H1 (cell line): Measurements from ENCODE around the gene CCDC116. TPM values are rescaled to one million over a fixed set of nuclear protein-coding genes. Genes with fewer than 3 reads are reported as not detected.
A peak's percentile ranks its signal among the peaks of the same experiment; 100 is the strongest.

Experiments used
- CTCF ChIA-PET: fragments of 300-600 bp; sonication (Branson Sonifier 250); formaldehyde crosslinking; loops from one replicate; lab custom pipeline; 2021; ENCODE audit not compliant: partially characterized antibody; lab: Charles Lee
- POLR2A ChIA-PET: fragments of 300-600 bp; sonication (Branson Sonifier 250); formaldehyde crosslinking; loops from one replicate; lab custom pipeline; 2021; ENCODE audit warnings: inconsistent platforms; ENCODE audit not compliant: partially characterized antibody; lab: Charles Lee
- DNase-seq, 2 experiments: peaks; one replicate each; pipeline versions ENCODE4 v3.0.0 to v3.0.0-alpha.2; 2010 to 2022; ENCODE audit warnings: low spot score in 2 of 2, low read depth in 1 of 2, mixed read lengths in 1 of 2
- FAIRE-seq: peaks from 2 replicates; lab custom pipeline; 2011; peaks lifted over from hg19 to GRCh38; lab: Jason Lieb, UNC
- H2AFZ ChIP-seq: 2 replicates; pipeline ENCODE4 v1.8.1; 2012; ENCODE audit warnings: low read length, inconsistent platforms
- H2AK5ac ChIP-seq: 2 replicates; pipeline ENCODE4 v1.6.1; 2013; ENCODE audit warnings: low read depth, low read length
- H2BK120ac ChIP-seq: replicated peaks from 2 replicates; pipeline ENCODE3; 2013; ENCODE audit warnings: low read depth, low read length, inconsistent platforms
- H2BK12ac ChIP-seq: 2 replicates; pipeline ENCODE4 v1.6.1; 2013; ENCODE audit warnings: low read depth, low read length
- H2BK15ac ChIP-seq: 2 replicates; pipeline ENCODE4 v1.6.1; 2013; ENCODE audit warnings: low read length
- H2BK20ac ChIP-seq: 2 replicates; pipeline ENCODE4 v1.6.1; 2013; ENCODE audit warnings: low read length
- H2BK5ac ChIP-seq: 2 replicates; pipeline ENCODE4 v1.6.1; 2013; ENCODE audit warnings: low read depth, low read length
- H3K14ac ChIP-seq: 2 replicates; pipeline ENCODE4 v1.6.1; 2013; ENCODE audit warnings: inconsistent platforms; ENCODE audit not compliant: insufficient read length
- H3K18ac ChIP-seq: 2 replicates; pipeline ENCODE4 v1.6.1; 2013; ENCODE audit warnings: low read length; ENCODE audit errors: extremely low read depth
- H3K23ac ChIP-seq: 2 replicates; pipeline ENCODE4 v1.6.1; 2013; ENCODE audit warnings: inconsistent platforms; ENCODE audit not compliant: insufficient read length
- H3K23me2 ChIP-seq: 2 replicates; pipeline ENCODE4 v1.6.1; 2013; ENCODE audit warnings: low read depth, low read length
- H3K27ac ChIP-seq: 2 replicates; pipeline ENCODE4 v1.6.1; 2011; ENCODE audit warnings: low read depth, low read length, inconsistent platforms
- H3K27me3 ChIP-seq, 4 experiments: replicated peaks in 1 of 4; 1 replicate in 1 of 4; 2 replicates in 3 of 4; pipeline versions ENCODE4 v1.6.1 to v1.8.1; 2011 to 2013; ENCODE audit warnings: low read length in 3 of 4, mild to moderate bottlenecking in 3 of 4, inconsistent platforms in 2 of 4, mixed read lengths in 2 of 4, moderate library complexity in 1 of 4; ENCODE audit not compliant: control insufficient read depth in 3 of 4, insufficient read depth in 3 of 4; ENCODE audit errors: extremely low read depth in 1 of 4
- H3K36me3 ChIP-seq, 4 experiments: 2 replicates each; pipeline versions ENCODE4 v1.6.1 to v1.8.1; 2011 to 2013; ENCODE audit warnings: mild to moderate bottlenecking in 4 of 4, low read length in 3 of 4, moderate library complexity in 2 of 4, control low read depth in 1 of 4, inconsistent platforms in 1 of 4; ENCODE audit not compliant: insufficient read depth in 4 of 4, control insufficient read depth in 2 of 4
- H3K4ac ChIP-seq: replicated peaks from 2 replicates; pipeline ENCODE3; 2013; ENCODE audit warnings: low read length, low read depth, mixed read lengths, inconsistent platforms; ENCODE audit not compliant: insufficient read length
- H3K4me1 ChIP-seq, 4 experiments: replicated peaks in 1 of 4; 1 replicate in 1 of 4; 2 replicates in 3 of 4; pipeline versions ENCODE4 v1.6.1 to v1.8.1; 2011 to 2013; ENCODE audit warnings: low read length in 3 of 4, inconsistent platforms in 2 of 4, mixed read lengths in 1 of 4; ENCODE audit not compliant: insufficient read depth in 4 of 4, control insufficient read depth in 3 of 4
- H3K4me2 ChIP-seq, 2 experiments: 2 replicates each; pipeline versions ENCODE4 v1.6.1 to v1.8.1; 2011 to 2013; ENCODE audit warnings: low read depth in 2 of 2, low read length in 2 of 2, control low read depth in 1 of 2, inconsistent platforms in 1 of 2, mild to moderate bottlenecking in 1 of 2; ENCODE audit not compliant: insufficient read depth in 1 of 2
- H3K4me3 ChIP-seq, 4 experiments: fragments of 200-600, 300-600 bp in 1 of 4; sonication (generic), shearing (Covaris generic), sonication (Bioruptor Twin) in 1 of 4; 2 replicates each; pipeline versions ENCODE4 v1.5.1 to v1.8.1; 2011 to 2016; ENCODE audit warnings: low read length in 4 of 4, low read depth in 3 of 4, control low read depth in 2 of 4, inconsistent platforms in 2 of 4, mild to moderate bottlenecking in 2 of 4, mixed read lengths in 1 of 4, moderate library complexity in 1 of 4; ENCODE audit not compliant: insufficient read depth in 2 of 4; ENCODE audit errors: extremely low read depth in 1 of 4
- H3K56ac ChIP-seq: replicated peaks from 2 replicates; pipeline ENCODE3; 2013; ENCODE audit warnings: low read depth, mild to moderate bottlenecking, mixed read lengths, low read length, inconsistent platforms; ENCODE audit not compliant: insufficient read length
- H3K79me1 ChIP-seq: 2 replicates; pipeline ENCODE4 v1.6.1; 2013; ENCODE audit warnings: low read depth, low read length, control low read depth
- H3K79me2 ChIP-seq, 2 experiments: 2 replicates each; pipeline versions ENCODE4 v1.6.1 to v1.8.1; 2012 to 2013; ENCODE audit warnings: low read length in 2 of 2, mild to moderate bottlenecking in 2 of 2, inconsistent platforms in 1 of 2; ENCODE audit not compliant: insufficient read depth in 2 of 2, control insufficient read depth in 1 of 2
- H3K9ac ChIP-seq, 4 experiments: replicated peaks in 1 of 4; 1 replicate in 1 of 4; 2 replicates in 3 of 4; pipeline versions ENCODE4 v1.6.1 to v1.8.1; 2011 to 2013; ENCODE audit warnings: low read depth in 3 of 4, low read length in 3 of 4, control low read depth in 2 of 4, mild to moderate bottlenecking in 2 of 4, moderate library complexity in 2 of 4, inconsistent platforms in 1 of 4; ENCODE audit errors: extremely low read depth in 1 of 4
- H3K9me3 ChIP-seq, 2 experiments: 2 replicates each; pipeline versions ENCODE4 v1.6.1 to v1.8.1; 2012 to 2013; ENCODE audit warnings: mild to moderate bottlenecking in 2 of 2, moderate library complexity in 2 of 2, control low read depth in 1 of 2, inconsistent platforms in 1 of 2, low read depth in 1 of 2, low read length in 1 of 2, mixed read lengths in 1 of 2; ENCODE audit not compliant: insufficient read depth in 2 of 2
- H4K20me1 ChIP-seq, 2 experiments: replicated peaks in 1 of 2; 2 replicates each; pipeline versions ENCODE3 to v1.8.1; 2011 to 2013; ENCODE audit warnings: inconsistent platforms in 2 of 2, low read length in 2 of 2, mild to moderate bottlenecking in 1 of 2; ENCODE audit not compliant: insufficient read depth in 2 of 2, control insufficient read depth in 1 of 2
- H4K5ac ChIP-seq: 2 replicates; pipeline ENCODE4 v1.6.1; 2013; ENCODE audit warnings: low read length, low read depth, mixed read lengths, inconsistent platforms; ENCODE audit not compliant: insufficient read length
- H4K8ac ChIP-seq: 2 replicates; pipeline ENCODE4 v1.8.0; 2013; ENCODE audit warnings: mild to moderate bottlenecking, moderate library complexity, low read length, inconsistent platforms; ENCODE audit not compliant: insufficient read depth; ENCODE audit errors: extremely low read depth
- H4K91ac ChIP-seq: replicated peaks from 2 replicates; pipeline ENCODE3; 2013; ENCODE audit warnings: low read length, mixed read lengths, inconsistent platforms; ENCODE audit not compliant: insufficient read length
- CEBPB ChIP-seq: IDR thresholded peaks from 2 replicates; pipeline ENCODE4 v1.6.1; 2012; ENCODE audit warnings: low read depth, low read length
- EP300 ChIP-seq, 2 experiments: IDR thresholded peaks; 1 replicate in 1 of 2; 2 replicates in 1 of 2; pipeline ENCODE4 v1.6.1; 2011 to 2012; ENCODE audit warnings: low read depth in 2 of 2, low read length in 2 of 2, mild to moderate bottlenecking in 2 of 2, borderline replicate concordance in 1 of 2, inconsistent platforms in 1 of 2, moderate library complexity in 1 of 2
- MAFK ChIP-seq: IDR thresholded peaks from 2 replicates; pipeline ENCODE4 v1.6.1; 2012; ENCODE audit warnings: low read depth, mild to moderate bottlenecking, improper control_type of control experiment, low read length
- SAP30 ChIP-seq: fragments of 300-600 bp; sonication (generic); IDR thresholded peaks from 2 replicates; pipeline ENCODE4 v1.7.1; 2012; ENCODE audit warnings: low read length, moderate library complexity, mild to moderate bottlenecking, inconsistent platforms; ENCODE audit not compliant: insufficient read depth, insufficient replicate concordance
- TCF12 ChIP-seq: IDR thresholded peaks from 2 replicates; pipeline ENCODE4 v1.6.1; 2011; ENCODE audit warnings: low read depth, mild to moderate bottlenecking, low read length
- ZNF274 ChIP-seq: IDR thresholded peaks from 2 replicates; pipeline ENCODE4 v1.7.0; 2012; ENCODE audit warnings: low read length, borderline replicate concordance; ENCODE audit errors: extremely low read depth
- WGBS, 2 experiments: shearing (Covaris generic) in 1 of 2; methylation state at CpG; one replicate each; pipeline versions ENCODE4 v1.1.6 to v1.1.7; 2013 to 2015; ENCODE audit warnings: low lambda C conversion rate in 2 of 2, mixed read lengths in 2 of 2, inconsistent platforms in 1 of 2, low coverage in 1 of 2, missing lambda C conversion rate in 1 of 2; ENCODE audit not compliant: insufficient replicate concordance in 2 of 2, insufficient coverage in 1 of 2, insufficient read length in 1 of 2; ENCODE audit errors: extremely low coverage in 1 of 2, missing lambda C conversion rate in 1 of 2; 5-methylcytosine and 5-hydroxymethylcytosine counted together
- polyA plus RNA-seq, 7 experiments: library from polyadenylated mRNA; depleted of rRNA in 3 of 7; stranded (reverse) in 5 of 7; unstranded in 2 of 7; fragments of >200 nt in 5 of 7; fragments of 200-250 nt in 2 of 7; gene quantifications; 1 replicate in 5 of 7; 2 replicates in 1 of 7; 4 replicates in 1 of 7; pipeline versions ENCODE4 v1.2.1 to v1.2.3, GENCODE V29; 2011 to 2013; ENCODE audit warnings: missing spikeins in 2 of 7, mixed read lengths in 2 of 7
- total RNA-seq: library from RNA; stranded (reverse); fragmentation: NEBNext Ultra II Directional; extraction: Animal tissue kit (Norgen Biotek cat#: 25700); gene quantifications from 2 replicates; pipeline ENCODE4 v1.2.1, GENCODE V29; 2021
- TF ChIP-seq, protein P1 (sequence below), 3 experiments: IDR thresholded peaks; 1 replicate in 2 of 3; 2 replicates in 1 of 3; pipeline versions ENCODE4 v1.5.1 to v1.6.1; 2011; ENCODE audit warnings: low read length in 3 of 3, mild to moderate bottlenecking in 3 of 3, inconsistent platforms in 2 of 3, low read depth in 1 of 3, moderate library complexity in 1 of 3; ENCODE audit not compliant: insufficient read depth in 1 of 3; ENCODE audit errors: control extremely low read depth in 1 of 3
- TF ChIP-seq, protein P2 (sequence below): IDR thresholded peaks from 2 replicates; pipeline ENCODE4 v1.6.1; 2012; ENCODE audit warnings: inconsistent platforms

CCDC116 gene
- total and polyA plus RNA-seq, 2 of the 8 experiments (the other 6 are each of a cell fraction or from before 2014, with no cell fraction given) = 0.08 TPM; not detected in 1

GRCh38 chr22:21613553-21614233 is 18.9 kb upstream of the CCDC116 start:
- Histone ChIP-seq H3K4ac (no peak overlapping the region), H3K56ac (no peak overlapping the region), H4K91ac (no peak overlapping the region), H3K4me1 (no peaks in the 10 kb centered on the region), H4K5ac (no peak overlapping the region), H3K9ac (no peak overlapping the region), H2BK120ac (no peak overlapping the region), H3K79me1 (peaks cover 7% of the 10 kb centered on the region), H3K4me3 (no peak overlapping the region), H3K23ac (no peak overlapping the region), H2AK5ac (no peak overlapping the region), H2BK15ac (no peak overlapping the region), H2BK20ac (no peak overlapping the region), H3K79me2 (peaks cover 0 to 38% of the 10 kb centered on the region in 2 experiments; a peak in 2 of 4 replicates), H3K23me2 (no peaks in the 10 kb centered on the region), H2AFZ (no peak overlapping the region), H3K14ac (no peak overlapping the region), H3K4me2 (no peak overlapping the region), H3K27ac (no peak overlapping the region), H3K18ac (no peak overlapping the region), H4K8ac (no peak overlapping the region), H2BK5ac (peak overlapping the region; percentile 18; the same call in 1 of the 2 replicates), H3K9me3 (no peaks in the 10 kb centered on the region), H2BK12ac (no peak overlapping the region), H4K20me1 (peaks cover 11 to 20% of the 10 kb centered on the region in 2 experiments), H3K36me3 (peaks cover 6 to 27% (median 11%) of the 10 kb centered on the region in 4 experiments; a peak in 7 of 8 replicates), H3K27me3 (no peaks in the 10 kb centered on the region)
- 82% methylated on average over 4 of the region's 4 CpGs; no CpG with 5 or more reads in 1 of the 2 experiments for WGBS, 2 experiments
- DNase-seq (no peak), FAIRE-seq (no peak)
- ChIA-PET CTCF (interaction anchor here (0.5 to 5.5 kb wide), 9 partner anchors 9 to 55 kb away, joined by 3 to 33 read pairs (median 4); partner anchors contain the start of gene SDF2L1), POLR2A (interaction anchor here (1.0 kb wide), 1 partner anchor 29 kb away, joined by 4 read pairs; the partner anchor contains the start of gene SDF2L1)
- TF ChIP-seq EP300 (IDR thresholded peaks at IDR 0.05; ENCODE audit: borderline replicate concordance in 1 of 2, low read depth in 2 of 2, low read length in 2 of 2) = no peak
- TF ChIP-seq MAFK = no peak
- TF ChIP-seq, protein P1, sequence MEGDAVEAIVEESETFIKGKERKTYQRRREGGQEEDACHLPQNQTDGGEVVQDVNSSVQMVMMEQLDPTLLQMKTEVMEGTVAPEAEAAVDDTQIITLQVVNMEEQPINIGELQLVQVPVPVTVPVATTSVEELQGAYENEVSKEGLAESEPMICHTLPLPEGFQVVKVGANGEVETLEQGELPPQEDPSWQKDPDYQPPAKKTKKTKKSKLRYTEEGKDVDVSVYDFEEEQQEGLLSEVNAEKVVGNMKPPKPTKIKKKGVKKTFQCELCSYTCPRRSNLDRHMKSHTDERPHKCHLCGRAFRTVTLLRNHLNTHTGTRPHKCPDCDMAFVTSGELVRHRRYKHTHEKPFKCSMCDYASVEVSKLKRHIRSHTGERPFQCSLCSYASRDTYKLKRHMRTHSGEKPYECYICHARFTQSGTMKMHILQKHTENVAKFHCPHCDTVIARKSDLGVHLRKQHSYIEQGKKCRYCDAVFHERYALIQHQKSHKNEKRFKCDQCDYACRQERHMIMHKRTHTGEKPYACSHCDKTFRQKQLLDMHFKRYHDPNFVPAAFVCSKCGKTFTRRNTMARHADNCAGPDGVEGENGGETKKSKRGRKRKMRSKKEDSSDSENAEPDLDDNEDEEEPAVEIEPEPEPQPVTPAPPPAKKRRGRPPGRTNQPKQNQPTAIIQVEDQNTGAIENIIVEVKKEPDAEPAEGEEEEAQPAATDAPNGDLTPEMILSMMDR (IDR thresholded peaks at IDR 0.05; ENCODE audit: control extremely low read depth in 1 of 3, insufficient read depth in 1 of 3, low read depth in 1 of 3, low read length in 3 of 3) = no peak
- TF ChIP-seq SAP30 = no peak
- no peak for TF ChIP-seq TCF12
- TF ChIP-seq, protein P2, sequence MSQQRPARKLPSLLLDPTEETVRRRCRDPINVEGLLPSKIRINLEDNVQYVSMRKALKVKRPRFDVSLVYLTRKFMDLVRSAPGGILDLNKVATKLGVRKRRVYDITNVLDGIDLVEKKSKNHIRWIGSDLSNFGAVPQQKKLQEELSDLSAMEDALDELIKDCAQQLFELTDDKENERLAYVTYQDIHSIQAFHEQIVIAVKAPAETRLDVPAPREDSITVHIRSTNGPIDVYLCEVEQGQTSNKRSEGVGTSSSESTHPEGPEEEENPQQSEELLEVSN = no peak
- no peak for TF ChIP-seq CEBPB
- TF ChIP-seq ZNF274 = no peak
